Skin of body (tissue), 2 donors: ENCODE data around the gene ARSG. TPM values are rescaled to one million over a fixed set of nuclear protein-coding genes. Genes with fewer than 3 reads are reported as not detected.
A peak's percentile ranks its signal among the peaks of the same experiment; 100 is the strongest.
"Not testable (repeated sequence)": the region's sequence is repeated elsewhere in the genome, so short reads cannot be mapped to it uniquely, and the experiment has no call there.

Experiments
- DNase-seq: peaks from one replicate; lab custom pipeline; 2025; lab: John Stamatoyannopoulos, UW
- total RNA-seq: library from RNA; depleted of rRNA; stranded (reverse); fragments of >200 nt; gene quantifications from one replicate; pipeline ENCODE4 v1.2.3, GENCODE V29; 2014

ARSG gene
- total RNA-seq, 1 donor from 2014 or later: 3.3 TPM

DNA sequence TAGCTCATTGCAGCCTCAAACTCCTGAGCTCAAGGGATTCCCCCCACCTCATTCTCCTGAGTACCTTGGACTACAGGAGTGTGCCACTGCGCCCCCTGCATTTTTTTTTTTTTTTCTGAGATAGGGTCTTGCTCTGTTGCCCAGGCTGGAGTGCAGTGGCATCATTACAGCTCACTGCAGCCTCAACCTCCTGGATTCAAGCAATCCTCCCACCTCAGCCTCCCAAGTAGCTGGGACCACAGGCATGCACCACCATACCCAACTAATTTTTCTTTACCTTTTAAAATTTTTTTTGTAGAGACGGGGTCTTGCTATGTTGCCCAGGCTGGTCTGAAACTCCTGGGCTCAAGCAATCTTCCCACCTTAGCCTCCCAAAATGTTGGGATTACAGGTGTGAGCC is 84.9 kb downstream of the ARSG start:
- not testable (repeated sequence) for DNase-seq

DNA sequence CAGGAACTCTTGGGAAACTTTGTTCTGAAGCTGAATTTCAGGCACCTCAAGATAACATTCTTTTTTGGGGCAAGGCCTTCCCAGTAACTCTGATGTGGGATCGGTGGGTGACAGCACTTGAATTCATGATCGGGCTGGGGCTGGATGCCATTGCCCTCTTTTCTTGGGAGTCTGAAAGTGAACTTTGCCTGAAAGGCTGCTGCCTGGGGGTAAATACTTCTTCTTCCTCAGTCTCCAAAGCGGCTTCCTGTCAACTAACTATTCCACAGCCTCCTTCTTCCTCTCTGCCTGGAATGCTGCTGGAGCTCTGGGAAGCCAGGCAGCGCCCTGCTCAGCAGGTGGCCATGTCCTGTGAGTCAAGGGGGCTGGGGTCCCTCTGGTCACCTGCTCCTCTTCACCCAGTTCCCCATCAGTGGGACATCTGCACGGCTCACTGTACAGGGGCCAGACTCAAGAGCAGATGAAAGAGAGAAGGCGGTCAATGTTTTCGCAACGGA is 86.5 kb downstream of the ARSG start:
- no peak for DNase-seq

DNA sequence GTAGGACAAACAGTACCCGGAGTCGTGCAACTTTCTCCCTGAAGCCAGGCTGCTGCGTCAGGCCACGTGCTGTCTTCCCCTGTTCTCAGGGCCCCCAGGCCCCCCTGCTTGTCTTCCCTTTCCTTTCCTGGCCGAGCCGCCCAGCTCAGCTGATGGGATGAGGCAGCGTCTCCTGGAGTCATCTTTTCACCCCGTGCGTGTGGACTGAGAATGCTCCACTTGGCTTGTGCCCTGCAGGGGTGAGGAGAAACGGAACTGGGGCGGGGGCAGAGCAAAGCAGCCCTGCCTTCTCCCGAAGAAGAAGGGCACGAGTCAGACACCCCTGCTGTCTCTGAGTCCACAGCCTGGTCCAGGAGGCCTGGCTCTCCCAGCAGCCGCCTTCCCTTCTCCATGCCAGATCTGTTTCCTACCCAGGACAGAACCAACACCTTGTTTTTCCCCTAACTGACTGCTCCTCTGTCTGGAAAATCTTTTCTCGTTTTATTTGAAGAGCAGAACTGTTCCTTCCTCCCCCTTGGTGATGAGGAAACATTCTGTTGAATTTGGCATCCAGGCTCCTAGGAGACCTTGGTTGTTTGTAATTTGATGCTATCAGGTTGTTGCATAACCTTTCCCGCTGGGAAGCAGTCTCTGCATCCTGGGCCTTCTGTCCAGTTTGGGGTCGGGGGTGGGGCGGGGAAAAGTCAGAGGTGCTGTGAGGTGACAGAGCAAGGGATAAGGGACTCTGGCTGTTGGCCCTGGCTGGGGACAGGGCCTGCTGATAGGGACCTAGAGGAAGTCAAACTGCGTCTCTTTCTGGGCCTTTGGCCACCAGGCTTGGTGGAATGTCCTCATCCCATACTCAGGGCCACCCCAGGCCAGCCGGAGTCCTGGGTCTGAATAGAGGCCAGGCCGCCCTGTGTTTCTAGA is 87.2 kb downstream of the ARSG start:
- peak; percentile 70 for DNase-seq

DNA sequence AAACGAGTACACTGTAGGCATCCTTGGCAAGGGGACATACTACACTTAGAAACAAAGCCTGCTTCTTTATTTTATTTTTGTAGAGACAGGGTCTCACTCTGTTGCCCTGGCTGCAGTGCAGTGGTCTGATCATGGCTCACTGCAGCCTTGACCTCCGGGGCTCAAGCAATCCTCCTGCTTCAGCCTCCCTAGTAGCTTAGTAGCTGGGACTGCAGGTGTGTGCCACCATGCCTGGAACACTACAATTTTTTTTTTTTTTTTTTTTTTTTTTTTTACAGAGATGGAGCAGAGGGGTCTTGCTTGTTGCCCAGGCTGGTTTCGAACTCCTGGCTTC is 87.8 kb downstream of the ARSG start:
- no peak for DNase-seq

DNA sequence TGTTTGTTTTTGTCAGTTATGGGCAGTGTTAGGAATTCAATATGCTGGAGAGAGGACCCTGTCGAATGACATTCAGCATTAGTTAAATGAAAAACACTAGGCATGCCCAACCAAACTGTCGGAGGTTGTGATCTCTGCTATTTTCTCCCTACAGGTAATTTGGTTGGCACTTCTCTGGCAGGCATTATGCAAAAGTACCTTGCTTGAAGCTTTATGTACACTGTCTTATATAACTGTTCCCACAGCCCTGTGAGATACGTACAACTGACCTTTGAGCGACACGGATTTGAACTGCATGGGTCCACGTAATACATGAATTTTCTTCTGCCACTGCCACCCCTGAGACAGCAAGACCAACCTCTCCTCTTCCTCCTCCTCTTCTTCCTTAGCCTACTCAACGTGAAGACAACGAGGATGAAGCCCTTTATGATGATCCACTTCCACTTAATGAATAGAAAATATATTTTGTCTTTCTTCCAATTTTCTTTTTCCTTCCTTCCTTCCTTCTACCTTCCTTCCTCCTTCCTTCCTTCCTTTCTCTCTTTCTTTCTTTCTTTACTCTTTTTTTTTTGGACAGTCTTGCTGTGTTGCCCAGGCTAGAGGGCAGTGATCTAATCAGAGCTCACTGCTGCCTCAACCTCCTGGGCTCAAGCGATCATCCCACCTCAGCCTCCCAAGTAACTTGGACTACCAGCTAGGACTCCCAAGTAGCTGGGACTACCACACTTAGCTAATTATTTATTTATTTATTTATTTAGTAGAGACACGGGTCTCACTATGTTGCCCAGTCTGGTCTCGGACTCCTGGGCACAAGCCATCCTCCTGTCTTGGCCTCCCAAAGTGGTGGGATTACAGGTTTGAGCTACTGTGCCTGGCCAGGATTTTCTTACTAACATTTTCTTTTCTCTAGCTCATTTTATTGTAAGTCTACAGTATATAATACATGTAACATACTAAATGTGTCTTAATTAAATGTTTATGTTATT is 88.7 kb downstream of the ARSG start:
- no peak for DNase-seq

DNA sequence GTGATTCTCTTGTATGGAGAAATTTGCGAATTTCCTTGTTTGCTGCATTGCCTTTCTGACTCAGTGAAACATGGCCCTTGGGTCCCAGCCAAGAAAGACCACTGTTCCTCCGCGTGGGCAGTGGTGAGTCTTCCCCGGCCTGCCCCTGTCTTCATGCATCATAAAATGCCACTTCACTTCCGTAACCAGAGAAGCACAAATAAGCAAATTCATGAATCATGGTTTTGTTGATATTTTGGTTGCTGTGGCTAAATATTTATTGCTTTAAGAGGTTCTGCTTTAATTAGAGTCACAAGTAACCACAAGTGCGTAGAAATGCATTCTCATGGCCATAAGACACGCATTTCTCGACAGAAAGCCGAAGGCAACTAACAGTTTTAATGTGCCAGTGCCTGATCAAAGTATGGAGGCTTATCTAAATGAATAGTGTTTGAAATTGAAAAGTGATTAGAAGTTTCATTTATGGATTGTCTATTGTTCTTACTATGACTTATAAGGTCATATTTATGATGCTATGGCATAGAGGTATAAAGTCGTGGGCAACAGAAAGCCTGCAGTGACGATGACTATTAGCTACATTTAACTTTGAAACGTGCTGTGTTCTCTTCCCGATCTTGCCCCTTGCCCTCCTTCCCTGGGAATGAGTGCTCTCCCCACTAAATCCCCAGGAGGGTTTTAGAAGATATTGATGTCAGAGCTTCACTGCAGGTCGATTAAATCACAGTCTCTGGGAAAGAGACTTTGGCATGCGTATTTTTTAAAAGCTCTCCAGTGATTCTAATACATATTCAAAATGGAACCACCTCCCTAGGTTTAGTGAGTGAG is 90.0 kb downstream of the ARSG start:
- DNase-seq: peak; percentile 35

DNA sequence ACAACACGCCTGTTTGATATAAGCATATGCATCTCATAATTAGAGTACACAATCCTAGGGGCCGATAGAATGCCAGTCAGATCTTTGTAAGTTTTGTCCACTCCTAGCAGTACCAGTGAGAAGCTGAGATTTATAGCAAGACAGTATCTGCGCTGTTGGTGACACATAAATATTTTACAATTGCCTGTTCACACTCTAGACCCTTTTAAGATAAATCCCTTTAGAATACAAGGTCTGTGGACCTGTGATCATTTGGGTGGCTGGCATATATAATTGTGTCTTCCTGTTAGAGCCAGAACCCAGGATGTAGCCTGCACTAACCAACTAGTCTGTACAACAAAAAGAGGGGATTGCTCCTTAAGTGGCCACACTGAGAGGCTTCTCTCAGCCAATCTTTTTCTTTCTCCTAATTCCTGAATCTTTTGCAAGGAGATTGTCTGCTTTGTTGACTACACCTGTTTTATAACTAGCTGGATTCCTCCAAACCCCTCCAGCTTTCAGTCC is 91.3 kb downstream of the ARSG start:
- DNase-seq: no peak

DNA sequence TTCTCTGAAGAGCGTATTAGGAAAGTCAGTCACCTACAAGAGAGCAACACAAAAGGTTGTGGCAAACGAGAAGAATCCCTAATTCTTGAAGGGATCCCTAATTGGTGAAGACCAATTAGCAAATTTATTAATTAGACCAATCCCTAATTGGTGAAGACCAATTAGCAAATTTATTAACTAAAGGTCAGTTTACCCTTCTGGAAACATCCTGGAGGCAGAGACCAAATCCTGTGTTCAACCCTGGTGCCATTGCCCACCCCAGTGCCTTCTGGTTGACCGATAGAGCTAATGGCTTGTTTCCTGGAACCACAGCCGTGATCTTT is 91.8 kb downstream of the ARSG start:
- no peak for DNase-seq

DNA sequence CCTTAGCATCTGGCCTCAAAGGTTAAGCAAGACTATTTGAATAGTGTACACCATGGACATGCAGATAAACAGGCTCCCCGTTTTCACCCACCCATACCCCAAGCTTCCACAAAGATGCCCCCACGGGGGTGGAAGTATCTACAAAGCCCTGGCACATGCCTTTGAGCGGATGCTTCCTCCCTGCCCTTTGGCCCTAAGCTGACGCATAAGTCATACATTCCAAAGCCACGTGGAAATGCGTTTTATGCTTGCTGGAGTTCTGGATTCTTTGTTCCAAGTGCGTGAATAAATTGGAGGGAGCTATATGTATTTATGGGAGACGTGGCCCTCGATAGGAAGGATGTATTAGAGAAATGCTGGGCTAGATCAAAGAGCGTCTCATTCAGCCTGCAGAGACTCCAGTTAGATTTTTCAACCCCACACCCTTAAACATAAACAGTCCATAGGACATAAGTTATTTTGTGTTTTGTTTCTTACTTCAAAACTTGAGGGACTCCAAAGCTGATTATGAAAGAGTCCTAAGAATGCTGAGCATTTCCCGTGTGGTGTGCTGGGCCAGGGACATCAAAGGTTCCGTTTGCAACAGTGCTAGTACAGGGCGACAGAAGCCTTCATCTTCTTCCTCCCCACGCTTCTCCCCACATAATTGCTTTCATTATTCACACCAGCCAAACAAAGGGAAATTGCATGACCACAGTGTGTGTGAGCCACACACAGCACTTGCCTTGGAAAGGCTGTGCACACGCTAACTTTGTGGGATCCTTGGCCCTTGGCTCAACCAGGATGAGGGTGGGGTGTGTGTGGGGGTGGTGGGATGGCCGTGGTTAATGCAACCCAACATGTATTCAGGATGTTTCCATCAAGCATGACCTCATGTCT is 92.4 kb downstream of the ARSG start:
- peak; percentile 30 for DNase-seq

DNA sequence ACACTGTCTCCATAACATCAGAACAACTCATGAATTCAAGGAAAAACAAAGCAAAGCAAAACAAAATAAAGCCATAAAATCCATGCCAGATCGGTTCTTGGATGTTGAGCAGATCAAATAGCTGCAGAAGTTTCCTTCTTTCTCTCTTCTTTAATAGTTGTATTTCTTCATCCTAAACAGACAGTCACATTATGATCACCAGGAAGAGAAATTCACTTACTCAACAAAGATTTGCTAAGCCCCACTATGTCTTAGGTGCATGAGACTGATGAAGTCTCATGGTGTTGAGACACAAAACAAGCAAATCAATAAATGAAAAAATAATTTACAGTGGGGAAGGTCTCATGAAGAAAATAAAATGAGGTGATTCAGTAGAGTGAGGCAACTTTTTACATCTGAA is 93.2 kb downstream of the ARSG start:
- DNase-seq: no peak

DNA sequence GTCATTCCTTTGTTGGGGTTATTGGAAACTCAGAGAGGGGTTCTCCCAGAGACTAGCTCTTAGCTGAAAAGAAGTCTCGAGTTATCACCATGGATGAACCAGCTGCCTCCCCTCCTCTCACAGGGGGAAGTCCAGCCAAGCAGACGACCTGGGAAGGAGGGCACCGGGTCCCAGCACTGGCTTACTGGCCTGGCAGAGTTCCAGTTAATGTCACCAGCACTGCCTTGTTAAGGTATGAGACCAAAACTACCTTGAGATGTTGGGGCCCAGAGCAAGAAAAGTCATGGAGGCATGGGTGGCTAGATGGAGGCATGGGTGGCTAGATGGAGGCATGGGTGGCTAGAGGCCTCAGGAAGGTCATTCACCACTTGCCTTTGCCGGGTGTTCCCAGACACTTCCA is 93.6 kb downstream of the ARSG start:
- no peak for DNase-seq

DNA sequence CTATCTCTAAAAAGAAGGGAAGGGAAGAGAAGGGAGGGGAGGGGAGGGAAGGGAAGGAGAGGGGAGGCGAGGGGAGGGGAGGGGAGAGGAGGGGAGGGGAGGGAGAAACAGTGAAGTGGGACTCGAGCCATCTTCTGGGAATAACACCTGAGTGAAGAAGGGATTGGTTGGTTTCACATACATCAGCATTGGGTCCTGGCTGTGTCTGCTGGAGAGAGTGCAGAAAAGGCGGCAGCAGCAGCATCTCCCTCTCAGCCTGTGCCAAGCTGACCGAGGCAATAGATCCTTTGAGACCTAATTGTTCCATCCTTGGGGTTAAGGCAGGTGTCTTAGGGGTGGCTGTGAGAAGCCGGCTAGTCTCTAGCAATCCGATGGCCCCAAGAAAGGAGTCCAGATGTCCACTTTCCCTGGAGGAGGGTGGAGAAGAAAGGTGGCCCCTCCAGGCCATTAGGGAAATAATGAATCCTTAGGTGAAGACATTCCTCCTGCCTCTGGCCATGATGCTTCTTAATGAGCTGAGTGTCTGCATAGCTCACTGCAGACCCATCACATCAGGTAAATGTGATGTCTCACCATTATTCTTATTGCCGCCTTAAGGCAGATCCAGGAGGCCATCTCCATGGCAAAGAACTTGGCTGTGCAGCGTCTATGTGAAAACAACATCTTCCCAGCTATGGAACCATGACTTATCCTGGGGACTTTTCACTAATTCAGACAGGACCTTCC is 94.4 kb downstream of the ARSG start:
- DNase-seq: no peak

DNA sequence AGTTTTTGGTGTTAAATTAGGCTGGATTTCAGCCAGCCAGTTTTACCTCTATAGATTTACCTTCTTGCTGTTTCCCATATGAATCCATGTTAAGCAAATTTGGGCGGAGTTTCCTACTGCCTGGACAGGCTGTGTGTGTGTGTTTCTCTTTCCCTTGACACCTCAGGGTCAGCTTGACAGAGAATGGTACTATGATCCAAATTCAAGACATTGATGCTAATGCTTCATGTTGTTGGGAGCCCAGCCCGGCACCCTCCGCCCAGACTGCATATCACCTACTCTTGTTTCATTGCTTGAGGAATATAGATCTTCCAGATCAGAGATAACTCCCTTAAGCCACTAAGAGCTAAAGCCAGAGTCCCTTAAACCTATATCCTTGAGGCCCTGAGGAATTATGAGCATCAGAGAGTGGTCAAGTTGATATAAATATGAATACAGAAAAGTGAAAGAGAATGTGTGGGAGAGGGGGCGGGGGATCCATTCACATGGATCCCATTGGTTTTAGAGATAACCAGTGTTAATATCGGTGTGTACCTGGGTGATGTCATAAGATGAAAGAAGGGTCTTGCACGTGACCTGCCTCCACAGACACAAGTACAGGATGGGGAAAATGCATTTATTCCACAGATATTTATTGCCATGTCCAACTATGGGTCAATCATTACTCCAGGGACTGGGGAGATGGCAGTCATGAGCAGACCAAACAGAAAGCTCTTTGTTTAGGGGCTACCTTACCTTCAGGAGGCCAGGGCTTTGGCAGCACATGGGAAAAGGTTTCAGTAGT is 96.3 kb downstream of the ARSG start:
- DNase-seq: no peak

DNA sequence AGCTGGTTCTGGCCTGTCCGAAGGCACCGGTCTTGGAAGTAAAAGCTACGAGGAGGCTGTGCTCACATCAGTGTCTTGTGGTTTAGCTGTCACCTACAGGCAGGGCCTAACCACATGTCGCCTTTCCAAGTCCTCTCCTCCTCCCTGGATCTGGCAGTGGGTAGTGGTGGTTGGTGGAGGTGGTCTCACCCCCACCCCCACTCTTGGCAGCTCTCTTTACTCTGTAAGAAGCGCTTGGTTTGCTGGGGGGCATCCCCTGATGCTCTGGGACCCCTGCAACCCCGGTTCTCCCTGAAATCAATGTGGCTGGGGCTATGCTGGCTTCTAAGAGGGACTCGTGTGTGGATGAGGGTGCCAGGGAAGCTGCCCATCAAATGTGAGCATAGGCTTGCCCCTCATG is 97.7 kb downstream of the ARSG start:
- no peak for DNase-seq

DNA sequence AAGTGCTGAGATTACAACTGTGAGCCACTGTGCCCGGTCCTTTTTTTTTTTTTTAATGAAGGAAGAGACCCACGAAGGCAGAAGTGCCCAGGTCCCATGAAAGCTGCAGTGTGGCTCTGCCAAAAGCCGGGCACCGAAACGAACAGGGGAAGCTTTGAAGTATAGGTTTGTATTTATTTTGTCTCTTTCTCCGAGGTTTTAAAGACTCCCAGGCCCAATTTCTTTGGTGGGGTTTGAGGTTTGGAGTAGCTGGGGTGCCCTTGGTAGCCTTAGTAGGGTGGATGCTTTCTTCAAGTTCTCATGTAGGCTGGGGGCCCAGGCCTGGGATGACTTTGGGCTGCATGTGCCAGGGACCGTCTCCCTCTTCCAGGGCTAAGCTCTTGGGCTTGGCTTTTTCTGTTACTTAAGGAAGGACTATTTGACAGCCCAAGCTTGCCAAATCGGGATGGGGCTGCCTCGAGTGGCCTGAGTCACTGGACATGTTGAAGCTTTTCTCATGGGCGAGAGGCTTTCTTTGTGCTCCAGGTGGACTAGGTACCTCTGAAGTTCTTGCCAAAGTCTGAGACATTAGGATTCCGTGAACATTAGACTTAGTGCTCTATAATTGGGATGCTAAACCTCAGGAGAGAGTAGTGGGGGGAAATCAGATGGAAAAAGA is 99.7 kb downstream of the ARSG start:
- DNase-seq: no peak

DNA sequence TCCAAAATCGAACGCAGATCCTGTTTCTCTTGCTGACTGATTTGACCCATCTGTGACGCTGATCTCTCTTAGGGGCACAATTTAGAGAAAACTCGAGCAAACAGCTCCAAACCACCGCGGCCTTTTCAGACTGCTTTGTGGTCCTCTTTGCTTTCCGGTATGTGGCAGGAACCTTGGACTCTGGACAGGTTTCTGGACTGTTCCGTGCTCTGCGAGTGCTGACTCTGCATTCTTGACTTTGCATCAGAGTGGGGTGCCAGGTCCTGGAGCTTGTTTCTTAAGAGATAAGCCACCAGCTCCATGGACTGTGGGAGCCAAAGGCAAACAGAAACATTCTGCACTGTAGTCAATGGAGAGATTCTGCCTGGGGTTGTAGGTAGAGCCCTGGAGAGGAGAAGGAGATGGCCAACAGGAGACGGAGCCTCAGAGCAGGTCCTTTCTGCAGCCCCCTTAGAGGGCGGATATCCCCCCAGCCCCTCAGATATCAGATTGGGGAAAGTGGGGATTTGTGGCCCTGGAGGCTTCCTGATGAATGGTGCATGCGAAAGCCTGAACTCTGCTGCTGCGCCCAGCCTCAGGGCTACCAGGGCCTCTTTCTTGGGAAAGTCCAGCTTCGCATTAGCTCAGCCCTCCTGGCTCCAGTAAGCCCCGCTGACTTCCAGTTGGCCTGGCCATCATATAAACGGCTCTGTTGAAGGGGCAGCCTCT is 100.4 kb downstream of the ARSG start:
- DNase-seq: no peak

DNA sequence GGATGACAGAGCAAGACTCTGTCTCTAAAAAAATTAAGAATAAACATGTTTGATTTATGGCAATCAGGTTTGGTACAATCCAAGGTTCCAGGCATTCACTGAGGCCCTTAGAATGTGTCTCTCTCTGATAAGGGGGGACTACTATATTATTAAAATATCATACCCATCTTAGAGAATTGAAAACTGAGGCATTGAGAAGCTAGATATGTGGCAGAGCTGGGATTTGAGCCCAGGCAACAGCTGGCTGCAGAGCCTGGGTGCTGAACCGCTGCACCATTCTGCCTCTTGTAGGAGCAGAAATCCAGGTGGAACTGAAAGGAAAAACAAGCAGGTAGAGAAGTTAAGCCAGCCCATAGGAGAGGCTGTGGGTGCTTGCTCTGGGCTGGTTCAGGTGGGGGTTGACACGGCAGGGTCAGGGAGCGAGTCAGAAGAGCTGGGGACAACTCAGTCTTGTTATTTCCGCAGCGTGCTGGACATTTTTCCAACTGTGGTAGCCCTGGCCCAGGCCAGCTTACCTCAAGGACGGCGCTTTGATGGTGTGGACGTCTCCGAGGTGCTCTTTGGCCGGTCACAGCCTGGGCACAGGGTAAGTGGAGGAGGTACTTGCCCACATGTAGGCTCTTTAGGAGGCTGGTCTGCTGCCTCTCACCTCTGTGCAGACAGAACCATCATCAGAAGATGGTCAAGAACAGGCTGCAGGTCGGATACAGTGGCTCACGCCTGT is 103.5 kb downstream of the ARSG start:
- no peak for DNase-seq
